A172 (cell line): ENCODE results near the gene IGSF6. TPM values are rescaled to one million over a fixed set of nuclear protein-coding genes. Genes with fewer than 3 reads are reported as not detected.

Experiments
- DNase-seq: peaks from one replicate; pipeline ENCODE4 v3.0.0-alpha.2; 2015; ENCODE audit warnings: low spot score
- total RNA-seq: library from RNA; depleted of rRNA; stranded (reverse); fragments of >200 nt; shearing (Covaris generic); gene quantifications from 2 replicates; pipeline ENCODE4 v1.2.3, GENCODE V29; 2014; rRNA removed

Gene IGSF6
- total RNA-seq, 1 experiment from 2014 or later: not detected

DNA sequence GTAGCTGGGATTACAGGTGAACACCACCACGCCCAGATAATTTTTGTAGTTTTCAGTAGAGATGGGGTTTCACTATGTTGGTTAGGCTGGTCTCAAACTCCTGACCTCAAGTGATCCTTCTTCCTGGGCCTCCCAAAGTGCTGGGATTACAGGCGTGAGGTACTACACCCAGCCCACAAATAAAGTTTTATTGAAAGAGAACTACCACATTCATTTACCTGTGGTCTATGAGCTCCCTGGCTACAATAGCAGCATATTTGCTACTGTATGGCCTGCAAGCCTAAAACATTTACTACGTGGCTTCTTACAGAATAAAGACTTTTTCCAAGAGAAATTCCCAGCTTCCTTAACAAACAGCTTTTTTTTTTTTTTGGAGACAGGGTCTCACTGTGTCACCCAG lies 49.6 kb downstream of the IGSF6 start:
- DNase-seq: no peak

DNA sequence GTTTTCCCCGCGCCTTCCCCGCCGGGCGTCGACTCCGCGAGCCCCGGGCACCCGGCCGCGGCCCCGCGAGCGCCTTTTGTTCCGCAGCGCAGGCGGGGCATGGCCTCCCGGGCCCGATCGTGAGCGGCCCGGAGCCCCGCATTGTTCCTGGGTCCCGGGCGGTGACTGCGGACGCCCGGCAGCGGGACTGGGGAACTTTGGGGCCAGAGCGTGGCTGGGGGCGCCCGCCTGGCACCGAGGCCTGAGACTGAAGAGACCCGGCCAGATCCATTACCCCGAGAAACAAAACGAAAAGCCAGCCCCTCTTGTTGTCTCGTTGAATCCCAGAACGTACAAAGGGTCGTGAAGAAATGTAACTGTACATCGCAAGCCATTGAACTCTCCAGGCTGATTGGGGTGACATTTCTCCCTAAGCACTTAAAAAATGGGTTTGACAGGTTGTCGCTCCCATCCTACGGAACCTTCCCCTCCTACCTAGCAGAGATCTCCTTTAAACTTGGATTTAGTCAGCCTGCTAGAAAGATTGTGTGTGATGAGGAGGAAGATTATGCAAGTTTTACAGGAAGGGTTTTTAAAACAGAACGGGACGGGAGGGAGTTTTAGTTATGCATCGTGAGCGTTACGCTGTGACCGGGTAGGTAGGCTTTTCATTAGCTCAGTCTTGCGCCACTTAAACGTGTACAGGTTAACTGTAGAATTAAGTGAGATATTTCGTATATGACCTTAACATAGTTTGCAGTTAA lies 52.2 kb downstream of the IGSF6 start:
- peak; percentile 18 for DNase-seq

DNA sequence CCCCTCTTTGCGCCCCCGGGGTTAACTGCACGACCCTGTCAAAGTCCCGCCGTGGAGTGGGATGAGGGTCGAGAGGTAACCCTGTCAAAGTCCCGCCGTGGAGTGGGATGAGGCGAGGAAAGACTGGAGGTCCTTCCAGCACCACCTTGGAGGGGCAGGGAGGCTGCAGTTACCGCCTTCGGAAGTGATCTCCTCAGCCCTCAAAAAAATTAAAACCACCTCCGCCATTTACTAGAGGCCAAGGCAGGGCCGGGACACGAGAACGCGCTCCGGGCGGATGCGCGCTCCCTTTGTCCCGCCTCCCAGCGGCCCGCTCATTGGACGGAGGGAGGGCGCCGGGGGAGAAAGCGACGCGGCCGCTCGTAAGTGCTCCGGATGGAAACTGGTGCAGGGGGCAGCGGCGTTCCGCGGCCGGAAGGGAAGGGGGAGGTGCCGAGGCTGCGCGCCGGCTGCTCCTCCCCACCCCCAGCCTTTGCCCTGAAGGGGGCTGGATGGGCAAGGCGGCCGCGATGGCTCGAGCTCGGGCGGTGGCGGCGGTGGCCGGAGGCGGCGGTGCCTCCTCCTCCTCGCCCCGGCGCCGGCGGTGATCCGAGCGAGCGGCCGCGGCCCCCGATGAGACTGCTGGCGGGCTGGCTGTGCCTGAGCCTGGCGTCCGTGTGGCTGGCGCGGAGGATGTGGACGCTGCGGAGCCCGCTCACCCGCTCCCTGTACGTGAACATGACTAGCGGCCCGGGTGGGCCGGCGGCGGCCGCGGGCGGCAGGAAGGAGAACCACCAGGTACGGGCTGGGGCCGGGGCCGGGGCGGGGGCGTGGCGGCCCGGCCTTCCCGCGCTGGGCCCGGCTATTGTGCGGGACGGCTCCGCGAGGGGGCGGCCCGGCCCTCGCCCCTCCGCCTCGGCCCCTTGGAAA lies 53.0 kb downstream of the IGSF6 start, which contains the start of gene METTL9:
TSS of gene METTL9 (plus strand) at position 456 of the 909 bp plus-strand sequence. CDS start at position 613, 157 bp downstream.
- peak; percentile 87 for DNase-seq

DNA sequence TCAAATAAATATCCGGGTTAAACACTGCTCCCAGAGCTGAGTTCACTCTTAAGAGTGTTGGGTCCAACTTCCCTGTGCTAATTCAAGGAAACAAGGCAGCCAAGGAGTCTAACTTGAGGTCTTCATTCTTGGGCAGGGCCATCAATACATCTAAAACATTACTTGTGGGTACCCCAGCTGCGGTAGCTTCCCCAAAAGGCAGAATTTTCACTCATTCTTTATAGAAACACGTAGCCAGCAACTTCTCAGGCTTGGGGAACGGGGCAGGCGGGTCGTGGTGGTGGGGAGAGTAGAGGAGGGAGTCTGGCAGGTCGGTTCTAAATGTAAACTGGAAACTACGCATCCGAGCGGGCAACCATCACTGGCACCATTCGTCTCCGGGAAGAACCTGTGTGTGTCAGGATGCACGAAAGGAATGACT lies 53.7 kb downstream of the IGSF6 start:
- no peak for DNase-seq

GRCh38 chr16:21598206-21598605 lies 54.2 kb downstream of the IGSF6 start:
- no peak for DNase-seq

DNA sequence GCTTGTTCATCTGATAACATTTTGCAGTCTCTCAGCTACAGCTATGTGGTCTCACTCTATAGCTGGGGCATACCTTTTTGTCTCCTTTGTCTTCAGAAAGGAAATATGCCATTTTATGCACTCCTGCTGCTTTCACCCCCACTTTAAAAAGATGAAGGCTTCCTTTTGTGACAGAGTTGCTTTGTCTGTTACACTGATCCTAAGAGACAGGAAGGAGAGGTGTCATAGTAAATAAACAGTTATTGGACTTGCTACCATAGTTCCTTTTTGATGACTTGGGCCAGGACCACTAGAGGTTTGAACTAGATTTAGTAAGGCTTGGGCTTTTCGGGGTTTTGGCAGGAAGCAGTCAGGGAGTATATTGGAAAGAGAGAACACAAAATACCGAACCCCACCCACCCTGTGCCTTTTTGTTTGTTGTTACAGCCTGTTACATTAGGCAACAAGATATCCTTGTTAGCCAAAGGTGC lies 54.8 kb downstream of the IGSF6 start:
- no peak for DNase-seq

DNA sequence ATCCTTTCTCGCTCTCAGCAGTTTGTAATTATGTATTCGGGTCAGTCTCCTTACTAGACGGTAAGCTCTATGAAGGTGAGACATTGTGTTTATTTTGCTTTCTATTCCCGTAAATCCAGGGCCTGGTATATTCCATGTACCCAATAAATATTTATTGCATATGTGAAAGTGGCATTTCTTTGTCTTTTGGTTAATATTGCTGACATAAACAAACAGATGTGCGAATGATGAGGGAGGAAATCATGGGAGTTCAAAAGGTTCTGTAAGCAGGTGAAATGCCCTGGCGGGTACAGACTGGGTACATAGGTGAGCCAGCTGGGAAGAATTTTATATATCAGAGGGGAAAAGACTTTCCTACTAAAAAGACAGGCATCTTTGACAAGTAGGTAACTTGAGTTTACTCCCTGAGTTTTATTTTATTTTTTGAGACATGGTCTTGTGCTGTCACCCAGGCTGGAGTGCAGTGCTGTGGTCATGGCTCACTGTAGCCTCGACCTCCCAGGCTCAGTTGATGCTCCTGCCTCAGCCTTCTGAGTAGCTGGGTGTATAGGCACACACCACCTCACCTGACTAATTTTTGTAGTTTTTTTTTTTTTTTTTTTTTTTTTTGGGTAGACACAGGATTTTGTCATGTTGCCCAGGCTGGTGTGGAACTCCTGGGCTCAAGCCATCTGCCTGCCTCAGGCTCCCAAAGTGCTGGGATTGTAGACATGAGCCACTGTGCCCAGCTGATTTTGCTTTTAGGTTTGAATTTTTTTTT lies 58.7 kb downstream of the IGSF6 start:
- DNase-seq: no peak

GRCh38 chr16:21592191-21592590 lies 60.2 kb downstream of the IGSF6 start:
- DNase-seq: no peak

DNA sequence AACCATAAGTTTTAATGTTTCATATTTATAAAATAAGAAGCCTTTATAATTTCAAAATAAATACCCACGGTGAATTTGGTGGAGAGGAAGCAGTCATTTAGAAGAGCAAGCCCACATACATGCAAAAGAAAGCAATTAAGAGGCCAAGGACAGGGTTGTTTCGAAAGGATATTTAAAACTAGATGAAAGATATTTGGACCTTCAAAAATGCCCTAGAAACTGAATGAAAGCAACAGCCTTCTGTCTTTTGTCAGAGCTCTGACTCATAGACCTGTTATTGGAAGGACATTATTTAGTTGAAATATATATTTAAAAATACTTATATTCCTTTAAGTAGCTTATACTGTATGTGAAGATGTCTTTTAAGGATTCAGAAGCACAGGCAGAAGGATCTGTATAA lies 61.6 kb downstream of the IGSF6 start:
- DNase-seq: no peak

GRCh38 chr16:21590287-21590686 lies 62.1 kb downstream of the IGSF6 start:
- DNase-seq: no peak

GRCh38 chr16:21589551-21589950 lies 62.9 kb downstream of the IGSF6 start:
- DNase-seq: no peak

Other genes with a start within 250 kb of the IGSF6 start
- 120 and 133 TPM in 2 replicates for gene METTL9, start 53.0 kb downstream of the IGSF6 start, total RNA-seq
- gene OTOA, start 11.4 kb upstream of the IGSF6 start, total RNA-seq: 0.09 TPM in 1 of 2 replicates, not detected in the other
- gene NPIPB4, start 205.1 kb upstream of the IGSF6 start, total RNA-seq: 4.8 and 5.7 TPM in 2 replicates